ENCODE data around the gene PCSK7.

The PCSK7 gene

GRCh38 chr11:117193130-117194020, 38.5 kb downstream of the PCSK7 start:
- POLR2A ChIA-PET: no interaction called here
- peaks cover 0 to 71% of the 10 kb centered on the region in 2 experiments; a peak in 1 of 3 replicates for H3K36me3 ChIP-seq (ENCODE audit: control insufficient read depth in 2 of 2, insufficient read depth in 1 of 2, low read length in 2 of 2)

GRCh38 chr11:117192401-117192875, 39.4 kb downstream of the PCSK7 start:
- CTCF ChIA-PET: no interaction called here

More at GRCh38 chr11:117193130-117194020, 38.5 kb downstream of the PCSK7 start:
- TF ChIP-seq ZNF837 (tag by site-specific recombination; IDR thresholded peaks at IDR 0.05) (no peak), ZNF133 (tag by site-specific recombination; IDR thresholded peaks at IDR 0.05) (no peak), ZNF391 (tag by site-specific recombination; IDR thresholded peaks at IDR 0.05; ENCODE audit: borderline replicate concordance, low read depth) (no peak), ZNF501 (tag by site-specific recombination; IDR thresholded peaks at IDR 0.05) (no peak), ZNF560 (tag by site-specific recombination; IDR thresholded peaks at IDR 0.05; ENCODE audit: borderline replicate concordance) (no peak), ZFP41 (tag by site-specific recombination; IDR thresholded peaks at IDR 0.05; ENCODE audit: borderline replicate concordance) (no peak), ZSCAN18 (tag by site-specific recombination; IDR thresholded peaks at IDR 0.05) (no peak), ZNF354C (tag by site-specific recombination; IDR thresholded peaks at IDR 0.05; ENCODE audit: borderline replicate concordance, low read depth) (no peak), ZNF610 (tag by site-specific recombination; IDR thresholded peaks at IDR 0.05; ENCODE audit: borderline replicate concordance) (no peak), ZNF211 (tag by site-specific recombination; IDR thresholded peaks at IDR 0.05; ENCODE audit: low read depth) (no peak), ZNF704 (tag by site-specific recombination; IDR thresholded peaks at IDR 0.05) (no peak), ZNF335 (tag by site-specific recombination; conservative IDR thresholded peaks at IDR 0.05) (no peak), ZFP69B (tag by site-specific recombination; IDR thresholded peaks at IDR 0.05) (no peak), ZNF155 (tag by site-specific recombination; IDR thresholded peaks at IDR 0.05) (no peak), RBAK (tag by site-specific recombination; IDR thresholded peaks at IDR 0.05) (no peak), ZNF24 (tag by site-specific recombination; IDR thresholded peaks at IDR 0.05) (no peak), ZSCAN4 (tag by site-specific recombination; IDR thresholded peaks at IDR 0.05) (no peak), ZBTB48 (tag by site-specific recombination; IDR thresholded peaks at IDR 0.05) (no peak), ZNF473 (tag by site-specific recombination; IDR thresholded peaks at IDR 0.05) (no peak)
- CTCF ChIA-PET: interaction anchor here (0.5 to 1.7 kb wide), 2 partner anchors 12 to 86 kb away, joined by 3 to 14 read pairs; no protein-coding TSS in a partner anchor
- no peak overlapping the region for H3K4me3 ChIP-seq (ENCODE audit: low read depth, low read length)
- H3K27ac ChIP-seq (ENCODE audit: extremely low read depth, low read depth, low read length): no peak overlapping the region
- H3K4me1 ChIP-seq (ENCODE audit: control insufficient read depth, insufficient read depth, low read length): no peaks in the 10 kb centered on the region
- no peaks in the 10 kb centered on the region for H3K9me3 ChIP-seq (ENCODE audit: control insufficient read depth, insufficient read depth, low read depth, low read length)

More at GRCh38 chr11:117192401-117192875, 39.4 kb downstream of the PCSK7 start:
- no peak overlapping the region for H3K4me3 ChIP-seq (ENCODE audit: low read depth, low read length)
- POLR2A ChIA-PET: no interaction called here
- TF ChIP-seq ZNF692 (tag by site-specific recombination; IDR thresholded peaks at IDR 0.05) (no peak), WT1 (tag by site-specific recombination; IDR thresholded peaks at IDR 0.05) (no peak), TRIM28 (IDR thresholded peaks at IDR 0.05; ENCODE audit: borderline replicate concordance, low read length) (no peak)
- peaks cover 0 to 81% of the 10 kb centered on the region in 2 experiments; a peak in 1 of 3 replicates for H3K36me3 ChIP-seq (ENCODE audit: control insufficient read depth in 2 of 2, insufficient read depth in 1 of 2, low read length in 2 of 2)
- H3K9me3 ChIP-seq (ENCODE audit: control insufficient read depth, insufficient read depth, low read depth, low read length): no peaks in the 10 kb centered on the region
- H3K27ac ChIP-seq (ENCODE audit: extremely low read depth, low read depth, low read length): no peak overlapping the region
- no peaks in the 10 kb centered on the region for H3K4me1 ChIP-seq (ENCODE audit: control insufficient read depth, insufficient read depth, low read length)

All from HEK293 (cell line).